Measurements from ENCODE around the gene GJB4.
"Not testable (repeated sequence)": the region's sequence is repeated elsewhere in the genome, so short reads cannot be mapped to it uniquely, and the experiment has no call there.

Gene GJB4

DNA sequence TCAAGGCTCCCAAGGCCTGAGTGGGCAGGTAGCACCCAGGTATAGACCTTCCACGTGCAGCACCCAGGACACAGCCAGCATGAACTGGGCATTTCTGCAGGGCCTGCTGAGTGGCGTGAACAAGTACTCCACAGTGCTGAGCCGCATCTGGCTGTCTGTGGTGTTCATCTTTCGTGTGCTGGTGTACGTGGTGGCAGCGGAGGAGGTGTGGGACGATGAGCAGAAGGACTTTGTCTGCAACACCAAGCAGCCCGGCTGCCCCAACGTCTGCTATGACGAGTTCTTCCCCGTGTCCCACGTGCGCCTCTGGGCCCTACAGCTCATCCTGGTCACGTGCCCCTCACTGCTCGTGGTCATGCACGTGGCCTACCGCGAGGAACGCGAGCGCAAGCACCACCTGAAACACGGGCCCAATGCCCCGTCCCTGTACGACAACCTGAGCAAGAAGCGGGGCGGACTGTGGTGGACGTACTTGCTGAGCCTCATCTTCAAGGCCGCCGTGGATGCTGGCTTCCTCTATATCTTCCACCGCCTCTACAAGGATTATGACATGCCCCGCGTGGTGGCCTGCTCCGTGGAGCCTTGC lies 1.7 kb downstream of the GJB4 start:
- no peak for TF ChIP-seq Cebpa-rat (IDR thresholded peaks at IDR 0.05)
- no peaks in the 10 kb centered on the region for H3K27me3 ChIP-seq

DNA sequence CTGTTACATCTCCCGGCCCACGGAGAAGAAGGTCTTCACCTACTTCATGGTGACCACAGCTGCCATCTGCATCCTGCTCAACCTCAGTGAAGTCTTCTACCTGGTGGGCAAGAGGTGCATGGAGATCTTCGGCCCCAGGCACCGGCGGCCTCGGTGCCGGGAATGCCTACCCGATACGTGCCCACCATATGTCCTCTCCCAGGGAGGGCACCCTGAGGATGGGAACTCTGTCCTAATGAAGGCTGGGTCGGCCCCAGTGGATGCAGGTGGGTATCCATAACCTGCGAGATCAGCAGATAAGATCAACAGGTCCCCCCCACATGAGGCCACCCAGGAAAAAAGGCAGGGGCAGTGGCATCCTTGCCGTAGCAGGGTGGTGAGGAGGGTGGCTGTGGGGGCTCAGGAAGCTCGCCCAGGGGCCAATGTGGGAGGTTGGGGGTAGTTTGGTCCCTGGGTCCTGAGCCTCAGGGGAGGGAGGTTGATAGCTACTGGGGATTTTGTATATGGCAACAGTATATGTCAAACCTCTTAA lies 2.3 kb downstream of the GJB4 start:
- no peak overlapping the region for H3K27ac ChIP-seq

More for the DNA sequence above, 1.7 kb downstream of the GJB4 start:
- Histone ChIP-seq H4K20me1 (no peaks in the 10 kb centered on the region), H3K9ac (no peak overlapping the region), H3K4me1 (no peaks in the 10 kb centered on the region), H3K4me3 (no peak overlapping the region), H3K27ac (no peak overlapping the region), H3K9me3 (no peaks in the 10 kb centered on the region), H3K4me2 (no peak overlapping the region), H3K36me3 (no peaks in the 10 kb centered on the region)

DNA sequence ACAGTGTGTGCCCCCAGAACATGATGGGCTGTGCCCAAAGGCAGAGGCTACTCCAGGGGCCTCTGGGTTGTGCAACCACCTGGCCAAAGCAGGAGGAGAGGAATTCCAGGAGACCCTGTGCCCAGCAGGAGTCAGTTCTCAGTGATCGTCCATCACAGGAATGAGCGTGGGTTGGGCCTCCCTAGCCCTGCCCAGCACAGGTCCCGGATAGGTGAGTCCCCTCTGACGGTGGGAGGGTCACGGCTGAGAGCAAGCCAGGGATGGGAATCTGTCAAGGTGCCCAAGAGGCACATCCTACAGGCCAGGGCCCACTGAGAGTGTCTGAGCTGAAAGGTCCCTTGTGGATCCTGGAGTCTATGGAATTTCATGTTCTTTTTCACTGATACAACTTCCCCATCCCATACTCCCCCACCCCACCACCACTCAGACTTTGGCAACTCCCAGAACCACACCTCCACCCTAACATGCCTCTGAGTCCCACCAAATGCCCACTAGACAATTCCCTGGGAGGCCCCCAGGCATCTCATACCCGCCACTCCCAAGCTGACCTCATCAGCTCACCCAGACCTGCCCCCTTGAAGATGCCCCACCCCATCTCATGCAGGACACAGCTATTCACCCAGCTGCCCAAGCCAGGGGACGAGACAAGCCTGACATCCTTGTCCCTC lies 3.1 kb downstream of the GJB4 start:
- Histone ChIP-seq H3K4me3 (no peak overlapping the region), H3K27ac (no peak overlapping the region), H3K4me2 (no peak overlapping the region), H3K9me3 (no peaks in the 10 kb centered on the region), H3K27me3 (no peaks in the 10 kb centered on the region), H3K36me3 (no peaks in the 10 kb centered on the region), H4K20me1 (no peaks in the 10 kb centered on the region), H3K9ac (no peak overlapping the region), H3K4me1 (no peaks in the 10 kb centered on the region)
- TF ChIP-seq Cebpa-rat (IDR thresholded peaks at IDR 0.05), result no peak

More for the DNA sequence above, 2.3 kb downstream of the GJB4 start:
- Histone ChIP-seq H3K4me1 (no peaks in the 10 kb centered on the region), H3K9ac (no peak overlapping the region), H4K20me1 (no peaks in the 10 kb centered on the region), H3K4me3 (no peak overlapping the region), H3K4me2 (no peak overlapping the region), H3K36me3 (no peaks in the 10 kb centered on the region), H3K27me3 (no peaks in the 10 kb centered on the region), H3K9me3 (no peaks in the 10 kb centered on the region)
- TF ChIP-seq Cebpa-rat (IDR thresholded peaks at IDR 0.05), result no peak

DNA sequence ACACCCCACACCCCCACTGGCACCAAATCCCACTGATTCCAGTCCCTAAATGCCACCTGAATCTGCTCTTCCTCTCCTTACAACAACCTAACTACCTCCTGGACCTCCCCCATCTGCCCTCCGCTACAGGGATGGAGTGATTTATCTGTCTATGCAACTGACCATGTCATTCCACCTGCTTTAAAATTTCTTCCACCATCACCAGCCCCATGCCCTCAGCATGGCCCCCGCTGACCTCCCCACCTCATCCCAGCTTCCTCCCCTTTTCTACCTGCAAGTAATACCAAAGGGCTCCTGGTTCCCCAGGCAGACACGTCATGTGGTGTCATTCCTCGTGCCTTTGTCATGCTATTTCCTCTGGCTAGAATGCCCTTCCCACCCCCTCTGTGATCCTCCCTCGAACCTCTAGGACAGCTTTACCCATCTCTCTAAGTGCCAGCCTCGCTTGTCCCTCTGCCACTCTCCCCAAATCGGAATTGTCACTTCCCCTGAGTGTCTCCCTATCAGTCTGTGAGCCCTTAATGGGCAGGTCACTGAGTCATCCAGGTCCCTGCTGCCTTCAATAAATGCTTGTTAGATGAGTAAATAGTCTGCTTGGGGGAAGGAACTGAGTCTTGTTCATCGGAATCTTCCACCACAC lies 3.7 kb downstream of the GJB4 start:
- Histone ChIP-seq H3K9ac (no peak overlapping the region), H3K4me2 (no peak overlapping the region), H3K4me1 (no peaks in the 10 kb centered on the region), H3K27me3 (no peaks in the 10 kb centered on the region), H3K4me3 (no peak overlapping the region), H3K27ac (no peak overlapping the region), H3K36me3 (no peaks in the 10 kb centered on the region), H4K20me1 (no peaks in the 10 kb centered on the region), H3K9me3 (no peaks in the 10 kb centered on the region)
- no peak for TF ChIP-seq Cebpa-rat (IDR thresholded peaks at IDR 0.05)

DNA sequence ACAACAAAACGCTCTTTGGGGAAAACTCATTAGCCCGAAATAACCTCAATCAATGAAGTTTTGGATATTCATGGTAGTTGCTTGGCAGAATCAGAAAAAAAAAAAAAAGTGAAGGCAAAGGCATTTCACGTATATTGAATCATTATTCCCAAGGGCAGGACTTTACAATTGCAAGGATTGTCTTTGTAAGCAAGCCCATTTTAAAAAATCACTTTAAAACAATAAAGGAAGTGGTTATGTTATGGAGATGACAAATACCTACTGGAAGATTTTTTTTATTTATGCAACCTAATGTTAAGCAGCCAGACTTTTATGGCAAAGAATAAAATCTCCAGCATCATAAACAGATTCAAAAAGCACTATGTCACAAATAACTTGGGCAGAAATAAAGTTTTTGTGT lies 9.3 kb downstream of the GJB4 start:
- Histone ChIP-seq H3K4me3 (no peak overlapping the region), H3K9me3 (no peaks in the 10 kb centered on the region), H3K4me2 (no peak overlapping the region), H3K27ac (no peak overlapping the region), H3K27me3 (no peaks in the 10 kb centered on the region), H3K4me1 (no peaks in the 10 kb centered on the region), H3K36me3 (no peaks in the 10 kb centered on the region), H4K20me1 (no peaks in the 10 kb centered on the region), H3K9ac (no peak overlapping the region)
- no peak for TF ChIP-seq Cebpa-rat (IDR thresholded peaks at IDR 0.05)

DNA sequence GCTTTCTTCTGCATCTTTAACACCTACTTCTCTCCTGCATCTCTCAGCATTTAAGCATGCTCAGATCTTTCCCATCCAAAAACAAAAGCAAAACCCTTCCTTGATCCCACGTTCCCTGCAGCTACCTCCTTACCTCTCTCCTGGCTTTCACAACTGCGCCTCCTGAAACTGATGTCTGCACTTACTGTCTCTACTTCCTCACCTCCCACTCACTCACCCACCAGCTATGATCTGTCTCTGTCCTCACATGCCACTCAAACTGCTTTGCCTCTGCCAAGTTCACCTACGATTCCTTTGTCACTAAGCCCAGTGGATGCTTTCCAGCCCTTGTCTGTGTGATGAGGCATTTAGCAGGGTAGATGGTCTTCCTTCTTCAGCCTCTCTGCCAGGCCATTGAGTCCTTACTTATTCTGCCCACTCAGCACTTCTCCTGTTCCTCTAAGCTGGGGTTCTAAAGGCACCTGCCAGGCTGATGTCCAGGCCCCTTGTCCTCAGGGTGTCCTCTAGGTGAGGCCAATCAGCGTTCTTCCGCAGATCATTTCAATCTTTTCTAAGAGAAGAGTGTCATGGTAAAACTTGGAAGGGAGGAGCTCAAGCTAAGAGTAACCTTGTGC lies 11.5 kb downstream of the GJB4 start:
- Histone ChIP-seq H3K4me3 (no peak overlapping the region), H3K9me3 (no peaks in the 10 kb centered on the region), H3K36me3 (no peaks in the 10 kb centered on the region), H3K9ac (no peak overlapping the region), H3K4me1 (0 out of 2 replicates have a peak, but pooled peaks cover 6% of the 10 kb centered on the region), H3K27me3 (no peaks in the 10 kb centered on the region), H4K20me1 (no peaks in the 10 kb centered on the region), H3K27ac (no peak overlapping the region), H3K4me2 (no peak overlapping the region)
- no peak for TF ChIP-seq Cebpa-rat (IDR thresholded peaks at IDR 0.05)

DNA sequence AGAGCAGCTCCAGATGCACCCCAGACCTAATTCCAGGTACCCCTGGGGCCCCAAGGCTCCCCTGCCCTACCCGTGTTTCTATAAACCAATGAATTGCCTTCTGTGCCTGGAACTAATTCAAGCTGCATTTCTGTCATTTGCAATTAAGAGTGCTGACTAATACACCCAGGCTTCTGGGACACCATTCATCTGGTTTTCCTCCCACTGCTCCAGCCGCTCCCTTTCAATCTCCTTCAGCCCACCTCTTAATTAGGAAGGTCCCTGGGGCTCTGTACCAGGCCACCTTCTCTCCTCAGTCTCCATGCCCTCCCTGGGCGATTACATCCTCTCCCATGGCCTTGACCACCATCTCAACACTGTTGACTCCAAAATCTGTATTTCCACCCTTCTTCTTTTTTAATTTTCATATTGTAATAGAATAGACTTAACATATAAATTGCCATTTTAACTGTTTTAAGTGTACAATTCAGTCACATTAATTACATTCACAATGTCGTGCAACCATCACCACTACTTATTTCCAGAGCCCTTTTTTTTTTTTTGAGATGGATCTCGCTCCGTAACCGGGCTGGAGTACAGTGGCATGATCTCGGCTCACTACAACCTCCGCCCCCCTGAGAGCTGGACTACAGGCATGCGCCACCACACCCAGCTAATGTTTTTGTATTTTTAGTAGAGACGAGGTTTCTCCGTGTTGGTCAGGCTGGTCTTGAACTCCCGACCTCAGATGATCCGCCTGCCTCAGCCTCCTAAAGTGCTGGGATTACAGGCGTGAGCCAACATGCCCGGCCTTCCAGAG lies 12.2 kb downstream of the GJB4 start:
- no peaks in the 10 kb centered on the region for H3K9me3 ChIP-seq
- H3K36me3 ChIP-seq, result no peaks in the 10 kb centered on the region
- H3K4me3 ChIP-seq, result no peak overlapping the region
- 0 out of 2 replicates have a peak, but pooled peaks cover 6% of the 10 kb centered on the region for H3K4me1 ChIP-seq
- no peak overlapping the region for H3K4me2 ChIP-seq
- TF ChIP-seq Cebpa-rat (IDR thresholded peaks at IDR 0.05), result no peak
- no peaks in the 10 kb centered on the region for H4K20me1 ChIP-seq
- H3K9ac ChIP-seq, result no peak overlapping the region
- H3K27me3 ChIP-seq, result no peaks in the 10 kb centered on the region
- no peak overlapping the region for H3K27ac ChIP-seq

DNA sequence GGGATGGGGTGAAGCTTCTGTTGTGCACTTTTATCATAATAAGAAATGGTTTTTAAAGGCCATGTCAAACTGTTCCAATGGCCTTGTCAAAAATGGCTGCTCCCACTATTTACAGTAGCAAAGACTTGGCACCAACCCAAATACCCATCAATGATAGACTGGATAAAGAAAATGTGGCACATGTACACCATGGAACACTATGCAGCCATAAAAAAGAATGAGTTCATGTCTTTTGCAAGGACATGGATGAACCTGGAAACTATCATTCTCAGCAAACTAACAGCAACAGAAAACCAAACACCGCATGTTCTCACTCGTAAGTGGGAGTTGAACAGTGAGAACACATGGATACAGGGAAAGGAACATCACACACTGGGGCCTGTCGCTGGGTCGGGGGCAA lies 13.6 kb downstream of the GJB4 start:
- H3K9me3 ChIP-seq, H4K20me1 ChIP-seq, H3K4me3 ChIP-seq: not testable (repeated sequence)

DNA sequence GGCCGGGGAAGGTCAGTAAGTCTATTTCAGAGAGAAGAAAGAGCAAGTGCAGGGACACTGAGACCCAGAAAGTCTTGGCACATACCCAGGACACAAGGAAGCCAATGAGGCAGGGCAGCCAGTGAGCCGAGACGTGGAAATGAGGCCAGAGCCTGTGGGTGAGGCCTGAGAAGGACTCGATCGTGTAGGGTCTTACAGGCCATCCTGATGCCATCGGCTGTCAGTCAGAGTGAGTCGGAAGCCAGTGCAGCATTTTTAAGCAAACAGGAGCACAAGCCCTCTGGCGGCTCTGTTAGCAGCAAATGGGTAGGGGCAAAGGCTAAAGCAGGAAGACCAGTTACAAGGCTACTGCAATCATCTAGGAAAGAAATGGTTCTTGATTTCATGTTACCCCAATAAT lies 15.4 kb downstream of the GJB4 start:
- no peak for TF ChIP-seq Cebpa-rat (IDR thresholded peaks at IDR 0.05)
- Histone ChIP-seq H3K4me2 (no peak overlapping the region), H3K9me3 (no peaks in the 10 kb centered on the region), H3K4me1 (0 out of 2 replicates have a peak, but pooled peaks cover 6% of the 10 kb centered on the region), H3K27ac (no peak overlapping the region), H3K36me3 (no peaks in the 10 kb centered on the region), H3K4me3 (no peak overlapping the region), H3K27me3 (peaks cover 8% of the 10 kb centered on the region), H4K20me1 (no peaks in the 10 kb centered on the region), H3K9ac (no peak overlapping the region)

More for the DNA sequence above, 13.6 kb downstream of the GJB4 start:
- not testable (repeated sequence) for H3K27ac ChIP-seq, H3K27me3 ChIP-seq, H3K36me3 ChIP-seq, H3K4me2 ChIP-seq, H3K4me1 ChIP-seq, H3K9ac ChIP-seq

Measured in BLaER1 (cell line).